ENCODE results near the gene RSPO1. TPM values are rescaled to one million over a fixed set of nuclear protein-coding genes. Genes with fewer than 3 reads are reported as not detected.

The RSPO1 gene
- total and polyA plus RNA-seq, 2 of the 4 experiments (the other 2 are of a cell fraction) = not detected

- H4K8ac ChIP-seq (ENCODE audit: low read depth in 2 of 2, low read length in 2 of 2) = no peak overlapping the region
- H2BK15ac ChIP-seq (ENCODE audit: low read depth, low read length) = no peak overlapping the region
- no peak overlapping the region for H3K14ac ChIP-seq (replicated peaks; ENCODE audit: low read depth, low read length)
- no peak overlapping the region for H3K4me2 ChIP-seq (ENCODE audit: low read depth, low read length)
- H3K18ac ChIP-seq (ENCODE audit: low read depth, low read length) = no peak overlapping the region
- no peak overlapping the region for H3K56ac ChIP-seq (ENCODE audit: extremely low read depth, insufficient read depth, low read length)
- intact Hi-C loops (cut with micrococcal nuclease) = loop anchor here (5.0 kb wide), 1 partner anchor 82 kb away; no protein-coding TSS in a partner anchor
- no peak overlapping the region for H2BK5ac ChIP-seq (ENCODE audit: low read depth, low read length, poor library complexity, severe bottlenecking)
- no peak overlapping the region for H3K23ac ChIP-seq (ENCODE audit: low read depth, low read length)
- no peak overlapping the region for H3K4me3 ChIP-seq (ENCODE audit: insufficient read depth, low read depth, low read length)
- H2AK5ac ChIP-seq (ENCODE audit: low read depth, low read length) = no peak overlapping the region
- H3K4me1 ChIP-seq (ENCODE audit: control insufficient read depth, insufficient read depth, low read length) = no peaks in the 10 kb centered on the region; the same call in 1 of the 2 replicates
- H3K9me3 ChIP-seq (ENCODE audit: control insufficient read depth, insufficient read depth, low read length) = no peaks in the 10 kb centered on the region
- H3K4ac ChIP-seq (ENCODE audit: low read depth, low read length) = no peak overlapping the region
- ChIA-PET POLR2A (ENCODE audit: unreplicated experiment) (no interaction called here), CTCF (no interaction called here)
- no peak for DNase-seq
- no peak overlapping the region for H4K91ac ChIP-seq (ENCODE audit: insufficient read depth, low read depth, low read length)
- peaks cover 7% of the 10 kb centered on the region; the same call in 1 of the 2 replicates for H4K20me1 ChIP-seq (ENCODE audit: insufficient read depth, low read length)
- H3K9me1 ChIP-seq (ENCODE audit: insufficient read depth, low read length) = no peaks in the 10 kb centered on the region
- peaks cover 27% of the 10 kb centered on the region for H3K36me3 ChIP-seq (ENCODE audit: control insufficient read depth, insufficient read depth, low read length)
- no peak for TF ChIP-seq CHD1 (IDR thresholded peaks at IDR 0.05; ENCODE audit: low read depth, low read length)
- no peaks in the 10 kb centered on the region for H3K27me3 ChIP-seq (ENCODE audit: control insufficient read depth, insufficient read depth, low read length)
- no peak overlapping the region for H2BK20ac ChIP-seq (ENCODE audit: low read depth, low read length)
- H2AK9ac ChIP-seq (replicated peaks; ENCODE audit: low read depth, low read length, poor library complexity) = no peak overlapping the region
- no peak overlapping the region for H3K27ac ChIP-seq (ENCODE audit: insufficient read depth, low read length)
- H3K79me1 ChIP-seq (ENCODE audit: low read depth in 1 of 2, low read length in 2 of 2) = peaks cover 10 to 35% of the 10 kb centered on the region in 2 experiments
- BruUV-seq (replicated peaks) = no TSS peak
- no peak for ATAC-seq (ENCODE audit: low read depth)
- no peak overlapping the region for H2BK120ac ChIP-seq (ENCODE audit: low read depth, low read length)
- H2AFZ ChIP-seq (replicated peaks; ENCODE audit: low read length, poor library complexity) = no peak overlapping the region
- H4K5ac ChIP-seq (ENCODE audit: low read depth, low read length) = no peak overlapping the region
- dilution Hi-C loops (cut with HindIII; ENCODE audit: low sequenced_read_pairs, unreplicated experiment) = no loop called here
- H3K9ac ChIP-seq (ENCODE audit: low read depth, low read length) = no peak overlapping the region
- no CpG with 5 or more reads among the region's 2 CpGs for WGBS, 2 experiments (ENCODE audit: extremely low coverage in 2 of 2, insufficient read length in 1 of 2)
- in situ Hi-C loops (cut with MboI; ENCODE audit: low sequenced_read_pairs) = loop anchor here (25.0 kb wide), 1 partner anchor 423 kb away; the partner anchor contains the start of genes FHL3 and UTP11
Observed at GRCh38 chr1:37588939-37589338, 45.8 kb downstream of the RSPO1 start.

Data from IMR-90 (cell line).